ENCODE results near the gene TFF2.

- TF ChIP-seq EP300 (IDR thresholded peaks at IDR 0.05; ENCODE audit: borderline replicate concordance): no peak
- TF ChIP-seq NFIC (IDR thresholded peaks at IDR 0.05): no peak
- no peak for TF ChIP-seq TCF12 (IDR thresholded peaks at IDR 0.05; ENCODE audit: low read depth)
Observed at GRCh38 chr21:42315296-42315891, 35.4 kb downstream of the TFF2 start, which contains the start of gene TFF3.

Measured in Ishikawa (cell line).